ENCODE measurements around the gene MDFI.

The MDFI gene

DNA sequence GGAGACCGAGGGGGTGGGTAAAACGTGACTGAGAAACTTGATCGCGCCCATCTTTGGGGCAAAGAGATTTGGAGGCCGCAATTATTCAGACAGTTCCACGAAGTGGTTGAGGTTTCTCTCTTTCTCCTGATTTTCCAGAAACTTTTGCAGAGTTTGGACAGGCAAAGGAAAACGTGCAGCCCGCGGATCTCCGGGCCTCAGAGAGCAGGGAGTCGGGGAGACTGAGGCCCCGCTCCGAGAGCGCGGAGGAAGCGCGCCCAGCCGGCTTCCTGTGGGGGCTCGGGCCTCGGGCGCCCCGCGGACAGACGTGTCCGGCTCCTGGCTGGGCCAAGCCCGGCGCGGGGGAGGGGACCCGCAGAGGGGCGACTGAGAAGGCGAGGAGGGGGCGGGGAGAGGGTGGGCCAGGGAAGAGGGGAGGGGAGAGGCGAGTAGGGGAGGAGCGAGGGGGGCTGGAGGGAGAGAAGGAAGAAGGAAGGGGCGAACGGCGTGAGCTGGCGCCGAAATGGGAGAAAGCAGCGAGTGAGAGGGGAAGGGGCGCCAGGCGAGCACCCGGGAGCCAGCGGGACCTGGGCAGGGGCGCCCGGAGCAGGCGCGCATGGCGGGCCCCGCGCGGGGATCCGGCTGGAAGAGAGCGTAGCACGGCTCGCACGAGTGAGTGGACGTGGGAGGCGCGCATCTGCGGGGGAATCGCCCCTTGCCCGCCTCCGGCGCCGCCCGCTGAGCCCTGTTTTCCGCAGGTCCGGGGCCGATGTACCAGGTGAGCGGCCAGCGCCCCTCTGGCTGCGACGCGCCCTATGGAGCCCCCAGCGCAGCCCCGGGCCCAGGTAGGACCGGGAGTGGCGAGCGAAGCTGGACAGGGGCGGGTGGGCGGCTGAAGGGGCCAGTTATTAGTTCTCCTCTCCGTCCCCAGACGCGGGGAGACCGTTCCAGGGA is at the start of gene MDFI:
TSS of gene MDFI (plus strand) at position 467 of the 933 bp plus-strand sequence. CDS start at position 749, 282 bp downstream.
- no peak for DNase-seq (ENCODE audit: low spot score)

DNA sequence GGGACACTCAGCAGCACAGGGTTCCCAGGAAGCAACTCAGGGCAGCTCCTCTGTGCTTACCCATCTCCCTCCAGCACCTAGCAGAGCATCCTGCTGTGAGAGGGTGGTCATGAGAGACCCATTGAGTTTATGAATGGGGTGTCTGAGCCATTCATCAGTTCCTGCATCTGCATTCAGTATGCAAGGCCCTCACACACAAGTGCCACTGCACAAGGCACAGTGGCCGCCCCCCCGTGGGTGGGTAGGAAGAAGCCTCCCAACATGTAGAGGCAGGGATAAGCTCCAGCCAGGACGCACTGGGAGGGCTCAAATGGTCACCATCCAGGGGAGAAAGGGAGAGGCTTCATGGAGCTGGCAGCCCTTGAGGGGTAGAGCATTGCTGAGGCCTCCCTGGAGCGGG is 49.0 kb upstream of the MDFI start:
- no peak for DNase-seq (ENCODE audit: low spot score)

DNA sequence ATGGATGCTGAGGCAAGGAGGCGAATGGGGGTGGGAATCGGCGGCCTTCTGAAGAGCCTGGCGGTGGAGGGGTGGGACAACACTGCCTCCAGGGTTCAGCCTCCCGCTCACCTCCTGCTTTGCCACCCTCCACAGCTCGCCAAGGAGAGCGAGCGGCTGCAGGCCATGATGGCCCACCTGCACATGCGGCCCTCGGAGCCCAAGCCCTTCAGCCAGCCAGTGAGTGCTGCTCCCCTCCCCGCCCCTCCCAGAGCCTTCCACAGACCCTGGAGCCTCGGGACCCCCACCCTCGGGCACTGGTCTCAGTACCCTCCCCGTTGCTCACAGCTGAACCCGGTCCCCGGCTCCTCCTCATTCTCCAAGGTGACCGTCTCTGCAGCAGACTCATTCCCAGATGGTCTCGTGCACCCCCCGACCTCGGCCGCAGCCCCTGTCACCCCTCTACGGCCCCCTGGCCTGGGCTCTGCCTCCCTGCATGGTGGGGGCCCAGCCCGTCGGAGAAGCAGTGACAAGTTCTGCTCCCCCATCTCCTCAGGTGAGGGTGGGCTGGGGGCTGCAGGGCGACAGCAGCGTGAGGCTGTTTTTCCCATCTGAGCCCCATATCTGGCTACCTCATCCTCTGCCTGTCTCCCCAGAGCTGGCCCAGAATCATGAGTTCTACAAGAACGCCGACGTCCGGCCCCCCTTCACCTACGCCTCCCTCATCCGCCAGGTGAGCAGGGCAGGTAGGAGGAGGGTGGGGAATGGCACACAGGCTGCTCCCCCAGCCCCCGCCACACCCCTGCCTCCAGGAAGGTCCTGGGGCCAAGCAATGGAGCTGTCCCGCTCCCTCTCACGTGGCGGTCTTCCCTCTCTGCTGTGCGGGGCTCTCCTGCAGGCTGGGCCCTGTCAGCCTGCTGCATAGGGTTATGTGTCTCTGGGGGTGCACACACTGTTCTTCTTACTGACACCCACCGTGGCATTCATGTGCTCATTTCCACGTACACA is 48.3 kb upstream of the MDFI start:
- no peak for DNase-seq (ENCODE audit: low spot score)

DNA sequence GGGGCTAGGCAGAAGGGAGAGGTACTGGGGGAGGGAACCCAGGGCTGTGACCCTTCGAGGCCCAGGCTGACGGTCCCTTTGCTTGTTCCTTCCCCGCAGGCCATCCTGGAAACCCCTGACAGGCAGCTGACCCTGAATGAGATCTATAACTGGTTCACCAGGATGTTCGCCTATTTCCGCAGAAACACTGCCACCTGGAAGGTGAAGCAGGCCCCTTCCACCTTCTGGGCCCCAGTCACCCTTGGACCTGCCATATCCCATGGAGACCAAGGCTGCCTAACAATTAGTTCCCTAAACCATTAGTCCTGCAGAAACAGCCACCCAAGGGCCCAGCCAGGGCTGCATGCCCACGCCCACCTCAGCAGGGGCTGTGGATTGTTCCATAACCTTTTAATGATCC is 47.1 kb upstream of the MDFI start:
- no peak for DNase-seq (ENCODE audit: low spot score)

- DNase-seq (ENCODE audit: low spot score), result peak; percentile 66
Measured at GRCh38 chr6:41591859-41592502, 46.3 kb upstream of the MDFI start.

DNA sequence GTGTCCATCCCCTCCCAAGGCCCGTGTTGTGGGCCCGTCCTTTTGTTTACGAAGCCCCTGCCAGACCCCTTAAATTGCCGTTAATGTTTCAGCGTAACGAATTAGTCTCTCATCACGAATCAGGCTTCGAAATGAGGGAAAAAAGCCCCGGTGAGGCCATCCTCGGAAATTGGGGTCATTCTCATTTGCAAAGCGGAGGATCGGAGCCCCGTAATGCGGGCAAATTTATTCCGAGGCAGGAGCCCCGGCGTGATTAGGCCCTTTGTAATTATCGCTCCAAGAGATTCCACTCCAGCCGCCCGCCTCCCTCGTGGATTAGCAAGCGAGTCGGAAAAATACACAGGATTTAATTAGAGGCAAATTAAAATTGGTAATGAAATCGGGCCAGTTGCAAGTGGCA is 44.9 kb upstream of the MDFI start:
- DNase-seq (ENCODE audit: low spot score), result no peak

DNA sequence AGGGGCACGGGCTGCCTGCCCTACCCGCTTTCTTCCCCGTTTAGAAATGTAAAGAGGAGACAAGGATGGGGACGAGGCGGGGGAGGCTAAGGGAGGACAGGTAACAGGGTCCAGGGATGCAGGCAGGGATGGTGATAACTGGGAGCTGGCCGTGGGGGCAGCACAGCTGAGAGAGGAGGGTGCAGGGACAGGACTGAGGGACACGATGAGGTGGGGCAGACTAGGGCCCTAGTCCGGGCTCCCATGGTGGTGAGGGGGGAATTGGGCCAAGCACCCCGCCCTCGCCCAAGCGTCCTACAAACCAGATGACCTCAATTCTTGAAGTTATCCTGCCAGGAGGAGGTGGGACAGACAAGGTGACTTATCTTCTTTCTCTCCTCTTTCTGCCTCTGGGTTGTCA is 44.4 kb upstream of the MDFI start:
- no peak for DNase-seq (ENCODE audit: low spot score)

GRCh38 chr6:41594326-41594725 is 43.9 kb upstream of the MDFI start:
- no peak for DNase-seq (ENCODE audit: low spot score)

GRCh38 chr6:41594766-41595165 is 43.5 kb upstream of the MDFI start:
- no peak for DNase-seq (ENCODE audit: low spot score)

DNA sequence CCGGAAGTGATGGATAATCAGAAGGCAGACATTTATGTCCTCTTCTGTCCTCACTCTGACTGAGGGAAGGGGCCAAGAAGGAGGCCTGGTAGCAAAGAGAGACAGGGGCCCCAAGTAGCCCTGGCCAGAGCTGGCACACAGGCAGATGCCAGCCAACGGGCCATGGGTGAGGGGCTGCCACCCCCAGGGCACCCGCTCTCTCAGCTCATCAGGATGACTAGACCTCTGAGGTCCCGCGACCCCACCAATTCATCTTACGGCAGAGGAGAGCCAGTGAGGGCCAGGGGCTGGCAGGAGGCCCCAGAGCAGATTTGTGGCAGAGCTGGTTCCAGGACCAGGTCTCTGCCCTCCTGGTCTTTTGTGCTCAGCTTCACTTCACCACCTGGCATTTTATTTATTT is 43.1 kb upstream of the MDFI start:
- DNase-seq (ENCODE audit: low spot score), result no peak

GRCh38 chr6:41596096-41596685 is 42.1 kb upstream of the MDFI start:
- DNase-seq (ENCODE audit: low spot score), result no peak

DNA sequence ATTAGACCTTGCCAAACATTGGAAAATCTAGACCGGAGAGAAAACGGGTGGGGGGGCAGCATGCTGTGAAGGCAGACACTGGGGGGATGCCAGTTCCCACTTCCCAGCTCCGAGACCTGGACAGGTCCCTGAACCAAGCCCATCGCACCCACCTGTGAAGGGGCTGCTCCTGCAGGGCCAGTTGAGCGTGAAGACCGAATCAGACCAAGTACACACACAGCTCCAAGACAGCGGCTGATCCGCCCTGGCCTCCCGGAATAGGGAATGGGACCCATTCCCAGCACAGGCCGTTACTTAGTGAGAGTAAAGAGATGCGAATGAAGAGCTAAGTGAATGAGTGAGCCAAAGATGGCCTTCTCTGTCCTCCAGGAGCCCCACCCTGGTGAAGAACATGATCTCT is 41.5 kb upstream of the MDFI start:
- no peak for DNase-seq (ENCODE audit: low spot score)

GRCh38 chr6:41597246-41598000 is 40.8 kb upstream of the MDFI start:
- DNase-seq (ENCODE audit: low spot score), result no peak

GRCh38 chr6:41598670-41599014 is 39.6 kb upstream of the MDFI start:
- DNase-seq (ENCODE audit: low spot score), result no peak

DNA sequence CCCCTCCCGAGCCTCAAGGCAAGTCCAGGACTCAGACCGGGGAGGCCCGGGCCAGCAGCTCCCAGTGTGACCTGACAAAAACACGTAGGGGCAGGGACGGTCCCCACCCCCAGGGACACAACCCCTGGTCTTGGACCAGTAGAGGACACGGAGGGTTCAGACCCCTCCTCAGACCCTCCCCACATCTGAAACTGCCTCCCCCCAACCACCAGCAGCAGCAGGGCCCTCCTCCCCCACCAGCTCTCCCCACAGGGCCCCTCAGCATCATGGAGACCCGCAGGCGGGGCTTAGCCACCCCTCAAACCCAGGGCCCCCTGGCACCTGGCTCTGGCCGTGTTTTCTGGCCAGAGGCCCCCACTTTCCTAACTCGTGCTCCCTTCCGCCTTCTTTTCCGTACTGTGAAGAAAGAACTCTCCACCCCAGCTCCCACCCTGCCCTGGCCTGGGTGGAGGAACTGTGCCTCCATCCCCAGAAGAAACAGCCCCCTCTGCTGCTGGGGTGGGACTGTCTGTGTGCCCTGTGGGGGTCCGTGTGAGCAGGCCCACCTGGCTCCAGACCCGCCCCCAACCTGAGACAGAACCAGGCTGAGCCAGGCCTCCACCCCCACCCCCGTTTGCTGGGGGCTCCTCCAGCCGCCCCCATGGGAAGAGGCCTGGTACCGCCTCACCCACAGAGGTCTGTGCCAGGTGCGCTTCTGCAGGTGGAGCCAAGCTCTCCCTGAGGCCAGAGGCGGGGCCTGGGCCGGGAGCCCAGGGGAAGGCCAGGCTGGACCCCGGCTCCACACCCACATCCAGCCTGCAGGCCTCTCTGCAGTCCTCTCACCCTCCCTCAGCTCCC is 39.0 kb upstream of the MDFI start:
- DNase-seq (ENCODE audit: low spot score), result no peak

GRCh38 chr6:41599852-41600445 is 38.3 kb upstream of the MDFI start:
- DNase-seq (ENCODE audit: low spot score), result no peak

DNA sequence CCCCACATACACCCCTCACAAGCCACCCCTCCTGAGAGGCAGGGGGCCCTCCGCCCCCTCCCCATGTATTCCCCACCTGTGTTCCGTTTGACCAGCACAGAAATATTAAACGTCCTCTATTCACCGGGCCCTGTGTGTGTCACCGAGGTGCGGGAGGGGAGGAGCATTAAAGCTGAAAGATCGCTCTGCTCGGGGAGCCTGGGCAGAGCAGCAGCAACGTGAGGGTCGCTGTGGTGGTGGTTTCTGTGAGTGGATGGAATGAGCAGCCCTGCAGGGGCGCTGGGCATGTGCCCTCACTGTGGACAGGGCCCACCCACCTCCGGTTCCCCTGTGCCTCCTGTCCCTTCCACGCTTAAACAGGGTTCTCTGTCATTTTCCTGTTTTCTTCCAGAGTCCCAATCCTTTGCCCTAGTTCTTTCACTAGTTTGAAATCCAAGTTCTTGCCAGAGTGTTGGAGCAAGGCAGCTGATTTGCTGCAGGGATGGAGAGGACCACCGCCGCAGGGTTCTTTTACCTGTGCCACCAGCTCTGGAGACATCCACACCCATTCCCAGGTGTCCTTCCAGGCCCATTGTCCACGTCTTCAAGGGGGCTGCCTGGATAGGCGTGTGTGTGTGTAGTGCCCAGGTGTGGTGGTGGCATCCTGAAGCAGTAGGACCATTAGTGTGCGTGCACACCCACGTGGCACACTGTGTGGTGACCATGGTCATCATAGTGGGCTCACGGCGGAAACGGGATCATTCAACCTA is 37.6 kb upstream of the MDFI start:
- no peak for DNase-seq (ENCODE audit: low spot score)

GRCh38 chr6:41601248-41601549 is 37.1 kb upstream of the MDFI start:
- DNase-seq (ENCODE audit: low spot score), result no peak

DNA sequence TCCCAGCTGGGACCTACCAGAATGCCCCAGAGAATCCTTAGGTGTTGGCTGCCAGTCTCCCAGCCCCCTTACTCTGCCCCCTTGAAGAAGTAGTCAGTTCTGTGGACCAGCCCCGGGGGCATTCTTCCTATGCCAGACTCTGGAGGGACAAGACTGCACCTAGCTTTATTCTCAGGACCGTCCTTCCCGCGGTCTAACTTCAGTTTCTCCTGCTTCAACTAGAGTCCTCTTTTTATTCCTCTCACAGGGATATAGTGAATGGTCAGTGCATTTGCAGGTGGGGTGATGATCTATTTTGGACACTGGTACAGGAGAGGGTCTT is 35.9 kb upstream of the MDFI start:
- DNase-seq (ENCODE audit: low spot score), result no peak
